ENCODE measurements around the gene PTTG1IP. TPM values are rescaled to one million over a fixed set of nuclear protein-coding genes. Genes with fewer than 3 reads are reported as not detected.

The PTTG1IP gene
- polyA plus RNA-seq, 1 donor (not counting 4 experiments of a cell fraction or from before 2014, with no cell fraction given) = 132 TPM

DNA sequence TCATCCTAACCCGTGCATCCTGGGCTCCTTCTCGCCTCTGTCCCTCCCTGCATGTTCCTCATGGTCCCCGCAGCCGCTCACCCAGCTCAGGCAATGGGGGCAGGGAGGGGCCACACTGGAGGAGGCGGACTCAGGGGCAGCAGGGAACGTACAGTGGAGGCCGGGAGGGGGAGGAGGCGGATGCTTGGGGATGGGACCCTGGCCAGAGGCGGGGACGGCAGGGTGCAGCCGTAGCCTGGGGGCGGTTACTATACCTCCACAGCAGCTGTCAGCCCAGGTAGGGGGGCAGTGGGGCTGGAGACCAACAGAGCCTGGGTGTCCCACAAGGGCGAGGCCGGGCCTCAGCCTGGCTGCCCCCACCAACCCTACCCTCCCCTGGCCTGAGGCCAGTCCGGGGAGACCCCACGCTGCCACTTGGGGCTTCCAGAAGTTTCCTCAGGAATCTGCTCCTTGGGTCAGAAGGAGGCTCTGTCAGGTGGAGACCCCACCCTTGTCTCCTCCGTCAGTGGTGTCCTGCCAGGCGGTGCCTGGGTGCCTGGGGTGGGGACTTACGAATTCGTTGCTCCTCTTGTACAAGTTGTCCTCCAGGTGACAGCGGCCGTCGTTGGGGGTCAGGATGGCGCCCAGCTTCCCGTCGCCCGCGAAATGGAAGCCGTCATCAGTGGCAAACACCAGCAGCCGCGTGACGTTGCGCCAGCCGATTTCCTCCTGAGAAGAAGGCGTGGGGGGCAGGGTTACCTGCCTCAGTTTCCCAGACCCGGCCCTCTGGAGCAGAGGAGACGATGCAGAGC, 26.5 kb upstream of the PTTG1IP start:
- no peaks in the 10 kb centered on the region for H3K79me2 ChIP-seq (ENCODE audit: control insufficient read depth, insufficient read depth, low read length)
- FAIRE-seq = no peak

GRCh38 chr21:44898851-44899767, 25.6 kb upstream of the PTTG1IP start:
- no peaks in the 10 kb centered on the region for H4K20me1 ChIP-seq (ENCODE audit: control insufficient read depth, extremely low read depth, insufficient read depth, low read length)
- DNase-seq (ENCODE audit: low read depth, low spot score) = no peak
- TF ChIP-seq, protein P1, sequence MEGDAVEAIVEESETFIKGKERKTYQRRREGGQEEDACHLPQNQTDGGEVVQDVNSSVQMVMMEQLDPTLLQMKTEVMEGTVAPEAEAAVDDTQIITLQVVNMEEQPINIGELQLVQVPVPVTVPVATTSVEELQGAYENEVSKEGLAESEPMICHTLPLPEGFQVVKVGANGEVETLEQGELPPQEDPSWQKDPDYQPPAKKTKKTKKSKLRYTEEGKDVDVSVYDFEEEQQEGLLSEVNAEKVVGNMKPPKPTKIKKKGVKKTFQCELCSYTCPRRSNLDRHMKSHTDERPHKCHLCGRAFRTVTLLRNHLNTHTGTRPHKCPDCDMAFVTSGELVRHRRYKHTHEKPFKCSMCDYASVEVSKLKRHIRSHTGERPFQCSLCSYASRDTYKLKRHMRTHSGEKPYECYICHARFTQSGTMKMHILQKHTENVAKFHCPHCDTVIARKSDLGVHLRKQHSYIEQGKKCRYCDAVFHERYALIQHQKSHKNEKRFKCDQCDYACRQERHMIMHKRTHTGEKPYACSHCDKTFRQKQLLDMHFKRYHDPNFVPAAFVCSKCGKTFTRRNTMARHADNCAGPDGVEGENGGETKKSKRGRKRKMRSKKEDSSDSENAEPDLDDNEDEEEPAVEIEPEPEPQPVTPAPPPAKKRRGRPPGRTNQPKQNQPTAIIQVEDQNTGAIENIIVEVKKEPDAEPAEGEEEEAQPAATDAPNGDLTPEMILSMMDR (optimal IDR thresholded peaks at IDR 0.05 in 1 of 3, IDR thresholded peaks at IDR 0.05 in 1 of 3, conservative IDR thresholded peaks at IDR 0.05 in 1 of 3; ENCODE audit: extremely low read depth in 1 of 3, insufficient read depth in 2 of 3, low read length in 3 of 3) = no peak
- TF ChIP-seq EZH2 (IDR thresholded peaks at IDR 0.05; ENCODE audit: low read length) = no peak
- no peaks in the 10 kb centered on the region for H3K36me3 ChIP-seq (ENCODE audit: control insufficient read depth in 2 of 2, extremely low read depth in 1 of 2, insufficient read depth in 2 of 2, low read length in 2 of 2)
- H3K9me3 ChIP-seq (ENCODE audit: control insufficient read depth, low read depth, low read length) = no peaks in the 10 kb centered on the region
- no peak overlapping the region for H3K9ac ChIP-seq (ENCODE audit: control insufficient read depth, extremely low read depth, insufficient read depth, low read length)
- peaks cover 52% of the 10 kb centered on the region for H3K27me3 ChIP-seq (ENCODE audit: control insufficient read depth, extremely low read depth, insufficient read depth, low read length)
- no peak overlapping the region for H2AFZ ChIP-seq (ENCODE audit: control insufficient read depth, low read length)
- dilution Hi-C loops (cut with MboI; ENCODE audit: extremely low pct_ligation_motif_present, low sequenced_read_pairs) = no loop called here
- no peak overlapping the region for H3K27ac ChIP-seq (ENCODE audit: control insufficient read depth, insufficient read depth, low read length)
- no peak overlapping the region for H3K4me3 ChIP-seq (ENCODE audit: control insufficient read depth in 2 of 3, extremely low read depth in 1 of 3, insufficient read depth in 2 of 3, low read depth in 1 of 3, low read length in 3 of 3)
- no peak for FAIRE-seq
- H3K4me2 ChIP-seq (ENCODE audit: control insufficient read depth, extremely low read depth, insufficient read depth, low read depth, low read length) = no peak overlapping the region
- H3K9me1 ChIP-seq (ENCODE audit: control insufficient read depth, extremely low read depth, insufficient read depth, low read length) = no peaks in the 10 kb centered on the region
- no peaks in the 10 kb centered on the region for H3K4me1 ChIP-seq (ENCODE audit: control insufficient read depth, extremely low read depth, insufficient read depth, low read length)
- H3K79me2 ChIP-seq (ENCODE audit: control insufficient read depth, insufficient read depth, low read length) = no peaks in the 10 kb centered on the region

More for the DNA sequence above, 26.5 kb upstream of the PTTG1IP start:
- H3K9ac ChIP-seq (ENCODE audit: control insufficient read depth, extremely low read depth, insufficient read depth, low read length) = no peak overlapping the region
- no peaks in the 10 kb centered on the region for H4K20me1 ChIP-seq (ENCODE audit: control insufficient read depth, extremely low read depth, insufficient read depth, low read length)
- dilution Hi-C loops (cut with MboI; ENCODE audit: extremely low pct_ligation_motif_present, low sequenced_read_pairs) = no loop called here
- no peak overlapping the region for H2AFZ ChIP-seq (ENCODE audit: control insufficient read depth, low read length)
- TF ChIP-seq, protein P1 (optimal IDR thresholded peaks at IDR 0.05 in 1 of 3, IDR thresholded peaks at IDR 0.05 in 1 of 3, conservative IDR thresholded peaks at IDR 0.05 in 1 of 3; ENCODE audit: extremely low read depth in 1 of 3, insufficient read depth in 2 of 3, low read length in 3 of 3) = no peak
- no peak for TF ChIP-seq EZH2 (IDR thresholded peaks at IDR 0.05; ENCODE audit: low read length)
- no peaks in the 10 kb centered on the region for H3K9me1 ChIP-seq (ENCODE audit: control insufficient read depth, extremely low read depth, insufficient read depth, low read length)
- H3K4me3 ChIP-seq (ENCODE audit: control insufficient read depth in 2 of 3, extremely low read depth in 1 of 3, insufficient read depth in 2 of 3, low read depth in 1 of 3, low read length in 3 of 3) = no peak overlapping the region
- H3K4me1 ChIP-seq (ENCODE audit: control insufficient read depth, extremely low read depth, insufficient read depth, low read length) = no peaks in the 10 kb centered on the region
- H3K27me3 ChIP-seq (ENCODE audit: control insufficient read depth, extremely low read depth, insufficient read depth, low read length) = peaks cover 43% of the 10 kb centered on the region
- DNase-seq (ENCODE audit: low read depth, low spot score) = no peak
- H3K4me2 ChIP-seq (ENCODE audit: control insufficient read depth, extremely low read depth, insufficient read depth, low read depth, low read length) = no peak overlapping the region
- H3K27ac ChIP-seq (ENCODE audit: control insufficient read depth, insufficient read depth, low read length) = no peak overlapping the region
- no peaks in the 10 kb centered on the region for H3K36me3 ChIP-seq (ENCODE audit: control insufficient read depth in 2 of 2, extremely low read depth in 1 of 2, insufficient read depth in 2 of 2, low read length in 2 of 2)
- no peaks in the 10 kb centered on the region for H3K9me3 ChIP-seq (ENCODE audit: control insufficient read depth, low read depth, low read length)
